H1 (cell line): ENCODE results near the gene TMEM117. TPM values are rescaled to one million over a fixed set of nuclear protein-coding genes. Genes with fewer than 3 reads are reported as not detected.

ENCODE experiments used
- EZH2 ChIP-seq: fragments of 200-600 bp; sonication (generic); IDR thresholded peaks from 2 replicates; pipeline ENCODE4 v1.7.1; 2012; ENCODE audit warnings: low read depth, mild to moderate bottlenecking, moderate library complexity, low read length, inconsistent platforms; ENCODE audit not compliant: severe bottlenecking
- USF2 ChIP-seq: IDR thresholded peaks from 2 replicates; pipeline ENCODE4 v1.6.1; 2011; ENCODE audit warnings: low read length, improper control_type of control experiment
- polyA plus RNA-seq, 7 experiments: library from polyadenylated mRNA; depleted of rRNA in 3 of 7; stranded (reverse) in 5 of 7; unstranded in 2 of 7; fragments of >200 nt in 5 of 7; fragments of 200-250 nt in 2 of 7; gene quantifications; 1 replicate in 5 of 7; 2 replicates in 1 of 7; 4 replicates in 1 of 7; pipeline versions ENCODE4 v1.2.1 to v1.2.3, GENCODE V29; 2011 to 2013; ENCODE audit warnings: missing spikeins in 2 of 7, mixed read lengths in 2 of 7
- total RNA-seq: library from RNA; stranded (reverse); fragmentation: NEBNext Ultra II Directional; extraction: Animal tissue kit (Norgen Biotek cat#: 25700); gene quantifications from 2 replicates; pipeline ENCODE4 v1.2.1, GENCODE V29; 2021

Gene TMEM117
- total and polyA plus RNA-seq, 2 of the 8 experiments (the other 6 are each of a cell fraction or from before 2014, with no cell fraction given): 0.80 to 1.4 TPM

DNA sequence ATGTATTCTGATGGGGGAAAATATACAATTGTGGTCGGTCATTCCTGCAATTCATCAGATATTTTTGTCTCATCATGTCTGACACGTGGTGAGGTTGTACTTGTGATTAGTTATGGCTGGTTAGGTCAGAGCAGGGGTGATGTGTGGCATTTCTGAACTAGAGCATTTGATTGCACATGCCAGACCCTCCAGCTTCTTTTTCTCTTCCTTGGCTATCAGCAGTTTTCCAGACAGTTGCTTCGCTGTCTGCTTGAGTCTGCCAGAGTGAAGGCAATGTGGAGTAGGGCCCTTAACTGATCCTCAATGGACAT lies 25.9 kb downstream of the TMEM117 start (continued):
- no peak for TF ChIP-seq USF2
- TF ChIP-seq EZH2: no peak
